Breast epithelium (tissue), 3 donors: ENCODE data around the gene IRF6.

Experiments
- CTCF ChIP-seq, 3 donors: fragments of 450-650 bp; IDR thresholded peaks; one replicate each; pipeline ENCODE4 v1.5.1; 2016 to 2017; ENCODE audit warnings: antibody characterized with exemption in 3 of 3, mild to moderate bottlenecking in 3 of 3, moderate library complexity in 3 of 3
- POLR2A ChIP-seq: fragments of 450-650 bp; IDR thresholded peaks from one replicate; pipeline ENCODE4 v1.6.1; 2016; ENCODE audit warnings: antibody characterized with exemption, mild to moderate bottlenecking, moderate library complexity
- POLR2AphosphoS5 ChIP-seq, 3 donors: sonication (generic); formaldehyde crosslinking; IDR thresholded peaks; one replicate each; pipeline ENCODE4 v1.6.1; 2017; ENCODE audit warnings: antibody characterized with exemption in 3 of 3

GRCh38 chr1:209769171-209769904 is 36.6 kb downstream of the IRF6 start:
- TF ChIP-seq POLR2AphosphoS5 (IDR thresholded peaks at IDR 0.05) = no peak
- no peak for TF ChIP-seq CTCF (IDR thresholded peaks at IDR 0.05)
- TF ChIP-seq POLR2A = no peak
